GM12891 (cell line): Measurements from ENCODE around the gene STH.

Source experiments
- PAX5 ChIP-seq: IDR thresholded peaks from 2 replicates; pipeline ENCODE4 v1.6.1; 2011; ENCODE audit warnings: low read length, moderate library complexity, mild to moderate bottlenecking; ENCODE audit not compliant: insufficient read depth, severe bottlenecking
- POLR2A ChIP-seq: IDR thresholded peaks from 2 replicates; pipeline ENCODE4 v1.6.1; 2011; ENCODE audit warnings: low read depth, low read length, control low read depth
- TAF1 ChIP-seq: IDR thresholded peaks from 2 replicates; pipeline ENCODE4 v1.6.1; 2011; ENCODE audit warnings: low read depth, low read length, control low read depth

GRCh38 chr17:46002311-46002972, 3.4 kb downstream of the STH start:
- TF ChIP-seq TAF1, result no peak
- no peak for TF ChIP-seq POLR2A
- TF ChIP-seq PAX5, result no peak
